Epithelial cell of prostate (primary cell): ENCODE measurements around the gene ELOVL7.
"Not testable (repeated sequence)": the region's sequence is repeated elsewhere in the genome, so short reads cannot be mapped to it uniquely, and the experiment has no call there.

ENCODE experiments used
- DNase-seq: peaks from one replicate; pipeline ENCODE4 v3.0.0-alpha.2; 2011; ENCODE audit warnings: low read depth, low spot score
- H3K27ac ChIP-seq: fragments of 450-650 bp; 2 replicates; pipeline ENCODE4 v1.5.1; 2017; ENCODE audit warnings: mild to moderate bottlenecking

ELOVL7 gene

GRCh38 chr5:60722416-60722815 lies 121.7 kb downstream of the ELOVL7 start:
- no peak overlapping the region for H3K27ac ChIP-seq
- DNase-seq, result no peak

- no peak for DNase-seq
- H3K27ac ChIP-seq, result peak overlapping the region; percentile 88
Observed at GRCh38 chr5:60719329-60719728, 124.7 kb downstream of the ELOVL7 start.

GRCh38 chr5:60718166-60718892 lies 125.7 kb downstream of the ELOVL7 start:
- DNase-seq, result peak; percentile 90
- H3K27ac ChIP-seq, result peak overlapping the region; percentile 88

- H3K27ac ChIP-seq, DNase-seq: not testable (repeated sequence)
Observed at GRCh38 chr5:60715201-60715928, 128.7 kb downstream of the ELOVL7 start.

- DNase-seq, result no peak
- no peak overlapping the region for H3K27ac ChIP-seq
Observed at GRCh38 chr5:60712950-60713349, 131.1 kb downstream of the ELOVL7 start.

- H3K27ac ChIP-seq, DNase-seq: not testable (repeated sequence)
Observed at GRCh38 chr5:60711892-60712291, 132.2 kb downstream of the ELOVL7 start.

- no peak overlapping the region for H3K27ac ChIP-seq
- DNase-seq, result no peak
Observed at GRCh38 chr5:60710362-60710761, 133.7 kb downstream of the ELOVL7 start.

- DNase-seq, result no peak
- no peak overlapping the region for H3K27ac ChIP-seq
Observed at GRCh38 chr5:60705144-60705543, 138.9 kb downstream of the ELOVL7 start.

- no peak for DNase-seq
Observed at GRCh38 chr5:60703944-60704343, 140.1 kb downstream of the ELOVL7 start.

More at GRCh38 chr5:60703944-60704343, 140.1 kb downstream of the ELOVL7 start:
- peak overlapping the region; percentile 51 for H3K27ac ChIP-seq
